Sigmoid colon (tissue), 7 donors: ENCODE data around the gene SLFN12. TPM values are rescaled to one million over a fixed set of nuclear protein-coding genes. Genes with fewer than 3 reads are reported as not detected.
A peak's percentile ranks its signal among the peaks of the same experiment; 100 is the strongest.

Experiments
- DNase-seq: peaks from one replicate; pipeline ENCODE4 v3.0.0-alpha.2; 2019
- H3K27ac ChIP-seq, 4 donors: fragments of 200-600 bp; sonication (generic); one replicate each; pipeline ENCODE4 v1.5.1; 2016 to 2019; ENCODE audit warnings: mild to moderate bottlenecking in 1 of 4
- H3K27me3 ChIP-seq, 3 donors: fragments of 200-600 bp; sonication (generic); one replicate each; pipeline ENCODE4 v1.5.1; 2019; ENCODE audit warnings: mild to moderate bottlenecking in 1 of 3
- H3K36me3 ChIP-seq, 4 donors: fragments of 200-600 bp; sonication (generic); one replicate each; pipeline ENCODE4 v1.5.1; 2016 to 2019
- H3K4me1 ChIP-seq, 4 donors: fragments of 200-600 bp; sonication (generic); one replicate each; pipeline ENCODE4 v1.5.1; 2017 to 2019
- H3K4me3 ChIP-seq, 4 donors: fragments of 200-600 bp; sonication (generic); one replicate each; pipeline ENCODE4 v1.5.1; 2017 to 2019; ENCODE audit warnings: mild to moderate bottlenecking in 2 of 4, moderate library complexity in 1 of 4
- H3K9me3 ChIP-seq, 4 donors: fragments of 200-600 bp in 3 of 4; sonication (generic) in 3 of 4; one replicate each; pipeline versions ENCODE4 v1.5.1 to v1.6.1; 2013 to 2019
- EP300 ChIP-seq, 4 donors: sonication (generic); formaldehyde crosslinking; IDR thresholded peaks; one replicate each; pipeline ENCODE4 v1.6.1; 2017; ENCODE audit warnings: antibody characterized with exemption in 4 of 4
- POLR2A ChIP-seq, 2 donors: fragments of 450-650 bp; IDR thresholded peaks; one replicate each; pipeline ENCODE4 v1.6.1; 2016; ENCODE audit warnings: antibody characterized with exemption in 2 of 2, mild to moderate bottlenecking in 2 of 2, moderate library complexity in 2 of 2
- POLR2AphosphoS5 ChIP-seq, 4 donors: sonication (generic); formaldehyde crosslinking; IDR thresholded peaks; one replicate each; pipeline ENCODE4 v1.6.1; 2017; ENCODE audit warnings: antibody characterized with exemption in 4 of 4
- WGBS, 2 donors: extraction: QIAGEN DNeasy Blood & Tissue Kit; methylation state at CpG; one replicate each; pipeline ENCODE4 v1.1.7; 2013; 5-methylcytosine and 5-hydroxymethylcytosine counted together
- intact Hi-C: fragments of 100-400 bp; cut with DNase I; formaldehyde crosslinking; loops from one replicate; pipeline ENCODE4 v1.15.1; 2023
- polyA plus RNA-seq, 3 donors: library from polyadenylated mRNA; stranded (reverse); fragments of 200-250 nt; gene quantifications; one replicate each; pipeline ENCODE4 v1.2.3, GENCODE V29; 2013
- total RNA-seq, 4 donors: library from RNA; depleted of rRNA; stranded (reverse); fragments of >200 nt; gene quantifications; one replicate each; pipeline ENCODE4 v1.1.0, GENCODE V29; 2016
- TF ChIP-seq, protein P1 (sequence below), 4 experiments: fragments of 450-650 bp in 3 of 4; fragments of 200-600 bp in 1 of 4; IDR thresholded peaks; one replicate each; pipeline ENCODE4 v1.5.1; 2016 to 2019; ENCODE audit warnings: antibody characterized with exemption in 4 of 4, mild to moderate bottlenecking in 3 of 4, moderate library complexity in 2 of 4
- donor health status: healthy with polysubstance abuse.
- donor health status: Bipolar disorder and iron deficiency.
- donor health status: healthy.

SLFN12 gene
- total and polyA plus RNA-seq, 7 donors: 0.69 to 19.9 (median 6.4) TPM

- Histone ChIP-seq H3K36me3 (no peaks in the 10 kb centered on the region), H3K27ac (peak overlapping the region in 3 of 4 donors; percentile 68 to 79 (median 79)), H3K27me3 (peaks cover 0 to 28% (median 5%) of the 10 kb centered on the region in 3 donors), H3K4me3 (peak overlapping the region; percentile 42 to 62 (median 52)), H3K9me3 (no peaks in the 10 kb centered on the region), H3K4me1 (peaks cover 0 to 24% (median 17%) of the 10 kb centered on the region in 4 donors)
- intact Hi-C loops: loop anchor here (5.0 kb wide), 2 partner anchors 77 to 207 kb away; partner anchors contain the start of genes SLFN11 and SLFN5
- no peak for DNase-seq
- WGBS, 2 donors: 28 to 34% methylated on average over 16 of the region's 16 CpGs
- TF ChIP-seq POLR2A (IDR thresholded peaks at IDR 0.05): no peak
These were observed 16.6 kb upstream of the SLFN12 start for GRCh38 chr17:35448899-35449227.

DNA sequence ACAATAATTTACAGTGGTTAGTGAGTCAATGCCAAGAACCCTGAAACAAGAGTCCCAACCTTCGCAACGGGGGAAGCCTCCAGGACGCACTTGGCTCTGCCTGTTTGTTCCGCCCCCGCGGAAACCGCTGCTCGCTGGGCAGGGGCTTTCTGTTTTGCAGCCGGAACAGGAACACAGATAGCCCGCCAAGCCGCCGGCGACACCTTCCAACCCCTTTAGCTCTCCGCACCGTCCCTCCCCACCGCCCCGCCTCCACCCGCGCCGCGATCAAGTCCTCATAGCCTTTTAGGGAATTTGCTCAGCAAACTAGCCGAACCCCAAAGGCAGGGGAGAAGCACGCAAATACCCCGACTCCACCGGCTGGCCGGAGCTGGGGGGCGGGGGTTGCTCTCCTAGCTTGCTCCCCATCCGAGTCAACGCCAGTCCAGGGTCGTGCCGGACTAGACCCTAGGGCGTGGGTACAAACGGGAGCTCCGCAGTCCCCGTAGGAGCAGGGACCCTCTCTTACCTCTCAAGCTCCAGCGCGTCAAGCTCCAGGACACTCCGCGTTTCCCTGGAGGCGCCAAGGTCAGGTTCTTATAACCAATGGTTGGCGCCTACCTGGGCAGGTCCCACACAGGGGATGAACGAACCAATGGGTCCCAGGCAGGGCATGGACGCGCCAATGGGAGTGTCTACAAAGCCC, 16.1 kb upstream of the SLFN12 start, which contains the start of gene SLFN13:
TSS of gene SLFN13 (minus strand) at position 553 of the 685 bp plus-strand sequence. CDS start 3,086 bp downstream, outside the sequence.
- Histone ChIP-seq H3K27me3 (peaks cover 0 to 28% (median 5%) of the 10 kb centered on the region in 3 donors), H3K36me3 (no peaks in the 10 kb centered on the region), H3K4me1 (peaks cover 0 to 24% (median 17%) of the 10 kb centered on the region in 4 donors), H3K4me3 (peak within 1 kb of the TSS; percentile 42 to 62 (median 52)), H3K9me3 (no peaks in the 10 kb centered on the region), H3K27ac (peak within 1 kb of the TSS; percentile 61 to 79 (median 74))
- intact Hi-C loops: loop anchor here (5.0 kb wide), 2 partner anchors 76 to 206 kb away; partner anchors contain the start of genes SLFN11 and SLFN5
- TF ChIP-seq EP300 (IDR thresholded peaks at IDR 0.05): no peak
- TF ChIP-seq POLR2AphosphoS5 (IDR thresholded peaks at IDR 0.05): peak; percentile 17 to 66 (median 54)
- TF ChIP-seq, protein P1, sequence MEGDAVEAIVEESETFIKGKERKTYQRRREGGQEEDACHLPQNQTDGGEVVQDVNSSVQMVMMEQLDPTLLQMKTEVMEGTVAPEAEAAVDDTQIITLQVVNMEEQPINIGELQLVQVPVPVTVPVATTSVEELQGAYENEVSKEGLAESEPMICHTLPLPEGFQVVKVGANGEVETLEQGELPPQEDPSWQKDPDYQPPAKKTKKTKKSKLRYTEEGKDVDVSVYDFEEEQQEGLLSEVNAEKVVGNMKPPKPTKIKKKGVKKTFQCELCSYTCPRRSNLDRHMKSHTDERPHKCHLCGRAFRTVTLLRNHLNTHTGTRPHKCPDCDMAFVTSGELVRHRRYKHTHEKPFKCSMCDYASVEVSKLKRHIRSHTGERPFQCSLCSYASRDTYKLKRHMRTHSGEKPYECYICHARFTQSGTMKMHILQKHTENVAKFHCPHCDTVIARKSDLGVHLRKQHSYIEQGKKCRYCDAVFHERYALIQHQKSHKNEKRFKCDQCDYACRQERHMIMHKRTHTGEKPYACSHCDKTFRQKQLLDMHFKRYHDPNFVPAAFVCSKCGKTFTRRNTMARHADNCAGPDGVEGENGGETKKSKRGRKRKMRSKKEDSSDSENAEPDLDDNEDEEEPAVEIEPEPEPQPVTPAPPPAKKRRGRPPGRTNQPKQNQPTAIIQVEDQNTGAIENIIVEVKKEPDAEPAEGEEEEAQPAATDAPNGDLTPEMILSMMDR (IDR thresholded peaks at IDR 0.05): no peak
- peak; percentile 19 to 29 for TF ChIP-seq POLR2A (IDR thresholded peaks at IDR 0.05)
- WGBS, 2 donors: 3 to 8% methylated on average over 44 of the region's 44 CpGs
- DNase-seq: peak; percentile 90

DNA sequence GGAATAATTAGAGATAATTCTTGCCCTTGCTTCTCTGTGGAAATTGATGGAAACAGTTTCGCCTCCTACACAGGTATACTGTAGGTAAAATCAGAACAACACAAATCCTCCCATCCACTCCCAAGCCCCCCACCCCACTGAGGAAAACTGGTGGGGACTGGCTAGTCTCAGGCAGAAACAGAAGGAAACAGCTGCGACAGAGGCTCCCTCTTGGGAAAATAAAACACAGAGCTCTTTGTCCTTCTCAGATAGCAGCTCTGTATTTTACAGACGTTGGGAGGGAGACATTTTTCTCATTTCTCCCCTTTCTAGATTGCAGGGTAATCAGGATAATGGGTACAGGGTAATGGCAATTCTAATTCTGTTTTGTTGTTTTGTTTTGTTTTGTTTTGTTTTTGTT, 15.2 kb upstream of the SLFN12 start:
- Histone ChIP-seq H3K36me3 (no peaks in the 10 kb centered on the region), H3K9me3 (no peaks in the 10 kb centered on the region), H3K27ac (peak overlapping the region in 3 of 4 donors; percentile 68 to 79 (median 79)), H3K4me3 (peak overlapping the region; percentile 42 to 62 (median 52)), H3K27me3 (peaks cover 0 to 28% (median 5%) of the 10 kb centered on the region in 3 donors), H3K4me1 (peaks cover 0 to 24% (median 17%) of the 10 kb centered on the region in 4 donors)
- 37 to 50% methylated on average over 3 of the region's 3 CpGs for WGBS, 2 donors
- TF ChIP-seq POLR2AphosphoS5 (IDR thresholded peaks at IDR 0.05) (no peak), EP300 (IDR thresholded peaks at IDR 0.05) (no peak), POLR2A (IDR thresholded peaks at IDR 0.05) (no peak)
- TF ChIP-seq, protein P1 (IDR thresholded peaks at IDR 0.05): no peak
- no peak for DNase-seq
- intact Hi-C loops: loop anchor here (5.0 kb wide), 2 partner anchors 75 to 205 kb away; partner anchors contain the start of genes SLFN11 and SLFN5

- TF ChIP-seq POLR2AphosphoS5 (IDR thresholded peaks at IDR 0.05) (no peak), EP300 (IDR thresholded peaks at IDR 0.05) (no peak), POLR2A (IDR thresholded peaks at IDR 0.05) (no peak)
- TF ChIP-seq, protein P1 (IDR thresholded peaks at IDR 0.05): no peak
- peaks cover 0 to 7% (median 6%) of the 10 kb centered on the region in 4 donors for H3K4me1 ChIP-seq
- H3K36me3 ChIP-seq: no peaks in the 10 kb centered on the region
- no peaks in the 10 kb centered on the region for H3K27me3 ChIP-seq
- intact Hi-C loops: loop anchor here (10.0 kb wide), 1 partner anchor 124 kb away; no protein-coding TSS in a partner anchor
- no peaks in the 10 kb centered on the region for H3K9me3 ChIP-seq
- no peak overlapping the region for H3K27ac ChIP-seq
- H3K4me3 ChIP-seq: no peak overlapping the region
- no peak for DNase-seq
These were observed 6.1 kb upstream of the SLFN12 start for GRCh38 chr17:35438433-35438832.
